Limb (tissue), 2 donors: ENCODE measurements around the gene IGSF9B.

Experiments used
- DNase-seq, 2 donors: peaks; one replicate each; pipeline ENCODE4 v3.0.0-alpha.2; 2016; ENCODE audit errors: extremely low spot score in 2 of 2

Gene IGSF9B

GRCh38 chr11:133938166-133938565, 18.6 kb downstream of the IGSF9B start:
- no peak for DNase-seq

GRCh38 chr11:133937468-133937867, 19.3 kb downstream of the IGSF9B start:
- no peak for DNase-seq

GRCh38 chr11:133937015-133937414, 19.8 kb downstream of the IGSF9B start:
- no peak for DNase-seq

- no peak for DNase-seq
These were observed 20.2 kb downstream of the IGSF9B start for GRCh38 chr11:133936592-133936991.

- no peak for DNase-seq
These were observed 20.6 kb downstream of the IGSF9B start for GRCh38 chr11:133936136-133936535.

GRCh38 chr11:133935551-133935910, 21.2 kb downstream of the IGSF9B start:
- no peak for DNase-seq

GRCh38 chr11:133934599-133935550, 21.9 kb downstream of the IGSF9B start:
- DNase-seq: no peak

- DNase-seq: no peak
These were observed 22.7 kb downstream of the IGSF9B start for GRCh38 chr11:133934096-133934495.

GRCh38 chr11:133931449-133932060, 25.2 kb downstream of the IGSF9B start:
- no peak for DNase-seq

- DNase-seq: no peak
These were observed 25.9 kb downstream of the IGSF9B start for GRCh38 chr11:133930767-133931448.

- DNase-seq: no peak
These were observed 26.6 kb downstream of the IGSF9B start for GRCh38 chr11:133930053-133930766.

GRCh38 chr11:133929401-133930052, 27.2 kb downstream of the IGSF9B start:
- DNase-seq: no peak

- no peak for DNase-seq
These were observed 28.1 kb downstream of the IGSF9B start for GRCh38 chr11:133928628-133929059.

- peak in 1 of 2 donors; percentile 78 for DNase-seq
These were observed 28.8 kb downstream of the IGSF9B start for GRCh38 chr11:133927690-133928627.

- no peak for DNase-seq
These were observed 30.1 kb downstream of the IGSF9B start for GRCh38 chr11:133926466-133927246.

- DNase-seq: no peak
These were observed 31.0 kb downstream of the IGSF9B start for GRCh38 chr11:133925756-133926155.

- no peak for DNase-seq
These were observed 32.1 kb downstream of the IGSF9B start for GRCh38 chr11:133924661-133925060.

- no peak for DNase-seq
These were observed 34.5 kb downstream of the IGSF9B start for GRCh38 chr11:133922078-133922870.
